Measurements from ENCODE around the gene VSTM5. TPM values are rescaled to one million over a fixed set of nuclear protein-coding genes. Genes with fewer than 3 reads are reported as not detected.
A peak's percentile ranks its signal among the peaks of the same experiment; 100 is the strongest.

VSTM5 gene
- total RNA-seq, 1 experiment from 2014 or later = not detected

- H3K27ac ChIP-seq = no peak overlapping the region
- DNase-seq (ENCODE audit: low read depth in 1 of 2, low spot score in 2 of 2) = no peak
These were observed 18.9 kb downstream of the VSTM5 start for GRCh38 chr11:93831343-93832127.

GRCh38 chr11:93829598-93829997 lies 20.8 kb downstream of the VSTM5 start:
- no peak for DNase-seq (ENCODE audit: low read depth in 1 of 2, low spot score in 2 of 2)
- no peaks in the 10 kb centered on the region for H3K4me1 ChIP-seq (replicated peaks)
- no peaks in the 10 kb centered on the region for H3K9me3 ChIP-seq (replicated peaks)
- no peaks in the 10 kb centered on the region for H3K36me3 ChIP-seq
- no peak overlapping the region for H3K4me3 ChIP-seq
- H3K27me3 ChIP-seq (replicated peaks) = no peaks in the 10 kb centered on the region
- H3K27ac ChIP-seq = no peak overlapping the region

More at GRCh38 chr11:93831343-93832127, 18.9 kb downstream of the VSTM5 start:
- H3K27me3 ChIP-seq (replicated peaks) = no peaks in the 10 kb centered on the region
- H3K4me1 ChIP-seq (replicated peaks) = no peaks in the 10 kb centered on the region
- no peaks in the 10 kb centered on the region for H3K9me3 ChIP-seq (replicated peaks)
- no peaks in the 10 kb centered on the region for H3K36me3 ChIP-seq
- no peak overlapping the region for H3K4me3 ChIP-seq

GRCh38 chr11:93827363-93827762 lies 23.1 kb downstream of the VSTM5 start:
- no peaks in the 10 kb centered on the region for H3K9me3 ChIP-seq (replicated peaks)
- H3K27ac ChIP-seq = no peak overlapping the region
- H3K4me3 ChIP-seq = no peak overlapping the region
- H3K27me3 ChIP-seq (replicated peaks) = no peaks in the 10 kb centered on the region
- DNase-seq (ENCODE audit: low read depth in 1 of 2, low spot score in 2 of 2) = no peak
- no peaks in the 10 kb centered on the region for H3K4me1 ChIP-seq (replicated peaks)
- H3K36me3 ChIP-seq = no peaks in the 10 kb centered on the region

GRCh38 chr11:93823210-93823609 lies 27.2 kb downstream of the VSTM5 start:
- Histone ChIP-seq H3K9me3 (replicated peaks) (no peaks in the 10 kb centered on the region), H3K27me3 (replicated peaks) (no peaks in the 10 kb centered on the region)
- DNase-seq (ENCODE audit: low read depth in 1 of 2, low spot score in 2 of 2) = no peak

GRCh38 chr11:93822359-93822758 lies 28.1 kb downstream of the VSTM5 start:
- no peak for DNase-seq (ENCODE audit: low read depth in 1 of 2, low spot score in 2 of 2)
- Histone ChIP-seq H3K36me3 (no peaks in the 10 kb centered on the region), H3K4me3 (no peak overlapping the region), H3K9me3 (replicated peaks) (no peaks in the 10 kb centered on the region), H3K27me3 (replicated peaks) (no peaks in the 10 kb centered on the region), H3K27ac (no peak overlapping the region), H3K4me1 (replicated peaks) (peaks cover 10% of the 10 kb centered on the region)

More at GRCh38 chr11:93823210-93823609, 27.2 kb downstream of the VSTM5 start:
- no peaks in the 10 kb centered on the region for H3K36me3 ChIP-seq
- peaks cover 10% of the 10 kb centered on the region for H3K4me1 ChIP-seq (replicated peaks)
- no peak overlapping the region for H3K4me3 ChIP-seq
- no peak overlapping the region for H3K27ac ChIP-seq

GRCh38 chr11:93821617-93822016 lies 28.8 kb downstream of the VSTM5 start:
- no peak for DNase-seq (ENCODE audit: low read depth in 1 of 2, low spot score in 2 of 2)
- Histone ChIP-seq H3K27ac (no peak overlapping the region), H3K36me3 (no peaks in the 10 kb centered on the region), H3K9me3 (replicated peaks) (no peaks in the 10 kb centered on the region), H3K4me1 (replicated peaks) (peaks cover 10% of the 10 kb centered on the region), H3K27me3 (replicated peaks) (no peaks in the 10 kb centered on the region), H3K4me3 (no peak overlapping the region)

GRCh38 chr11:93820847-93821246 lies 29.6 kb downstream of the VSTM5 start:
- no peak overlapping the region for H3K4me3 ChIP-seq
- no peaks in the 10 kb centered on the region for H3K9me3 ChIP-seq (replicated peaks)
- H3K4me1 ChIP-seq (replicated peaks) = peaks cover 10% of the 10 kb centered on the region
- H3K36me3 ChIP-seq = no peaks in the 10 kb centered on the region
- DNase-seq (ENCODE audit: low read depth in 1 of 2, low spot score in 2 of 2) = no peak
- no peak overlapping the region for H3K27ac ChIP-seq
- no peaks in the 10 kb centered on the region for H3K27me3 ChIP-seq (replicated peaks)

- Histone ChIP-seq H3K4me1 (replicated peaks) (peaks cover 10% of the 10 kb centered on the region), H3K27ac (no peak overlapping the region), H3K36me3 (no peaks in the 10 kb centered on the region), H3K9me3 (replicated peaks) (no peaks in the 10 kb centered on the region), H3K27me3 (replicated peaks) (no peaks in the 10 kb centered on the region), H3K4me3 (no peak overlapping the region)
- peak in 1 of 2 experiments; percentile 8 for DNase-seq (ENCODE audit: low read depth in 1 of 2, low spot score in 2 of 2)
These were observed 30.3 kb downstream of the VSTM5 start for GRCh38 chr11:93819966-93820695.

GRCh38 chr11:93817426-93818348 lies 32.7 kb downstream of the VSTM5 start:
- no peak for DNase-seq (ENCODE audit: low read depth in 1 of 2, low spot score in 2 of 2)
- Histone ChIP-seq H3K27me3 (replicated peaks) (no peaks in the 10 kb centered on the region), H3K9me3 (replicated peaks) (no peaks in the 10 kb centered on the region), H3K36me3 (peaks cover 8% of the 10 kb centered on the region; the same call in 1 of the 2 replicates), H3K4me3 (no peak overlapping the region), H3K4me1 (replicated peaks) (peaks cover 10% of the 10 kb centered on the region), H3K27ac (no peak overlapping the region)

GRCh38 chr11:93814966-93815633 lies 35.3 kb downstream of the VSTM5 start:
- DNase-seq (ENCODE audit: low read depth in 1 of 2, low spot score in 2 of 2) = no peak
- Histone ChIP-seq H3K36me3 (peaks cover 12% of the 10 kb centered on the region), H3K4me3 (no peak overlapping the region), H3K27me3 (replicated peaks) (no peaks in the 10 kb centered on the region), H3K4me1 (replicated peaks) (peaks cover 2% of the 10 kb centered on the region), H3K9me3 (replicated peaks) (no peaks in the 10 kb centered on the region), H3K27ac (no peak overlapping the region)

- H3K4me1 ChIP-seq (replicated peaks) = no peaks in the 10 kb centered on the region
- peaks cover 17% of the 10 kb centered on the region for H3K36me3 ChIP-seq
- no peak overlapping the region for H3K4me3 ChIP-seq
- no peak overlapping the region for H3K27ac ChIP-seq
- H3K9me3 ChIP-seq (replicated peaks) = no peaks in the 10 kb centered on the region
- DNase-seq (ENCODE audit: low read depth in 1 of 2, low spot score in 2 of 2) = no peak
- no peaks in the 10 kb centered on the region for H3K27me3 ChIP-seq (replicated peaks)
These were observed 36.4 kb downstream of the VSTM5 start for GRCh38 chr11:93813974-93814373.

GRCh38 chr11:93807980-93808379 lies 42.4 kb downstream of the VSTM5 start:
- Histone ChIP-seq H3K27ac (no peak overlapping the region), H3K36me3 (peaks cover 33% of the 10 kb centered on the region)

GRCh38 chr11:93804879-93805278 lies 45.5 kb downstream of the VSTM5 start:
- no peaks in the 10 kb centered on the region for H3K4me1 ChIP-seq (replicated peaks)
- no peaks in the 10 kb centered on the region for H3K9me3 ChIP-seq (replicated peaks)
- H3K27me3 ChIP-seq (replicated peaks) = no peaks in the 10 kb centered on the region
- H3K27ac ChIP-seq = no peak overlapping the region
- no peak overlapping the region for H3K4me3 ChIP-seq
- DNase-seq (ENCODE audit: low read depth in 1 of 2, low spot score in 2 of 2) = no peak
- H3K36me3 ChIP-seq = peaks cover 45% of the 10 kb centered on the region

More at GRCh38 chr11:93807980-93808379, 42.4 kb downstream of the VSTM5 start:
- Histone ChIP-seq H3K4me1 (replicated peaks) (no peaks in the 10 kb centered on the region), H3K9me3 (replicated peaks) (no peaks in the 10 kb centered on the region), H3K4me3 (no peak overlapping the region), H3K27me3 (replicated peaks) (no peaks in the 10 kb centered on the region)
- DNase-seq (ENCODE audit: low read depth in 1 of 2, low spot score in 2 of 2) = no peak
